Activated CD4-positive, CD25-positive, alpha-beta regulatory T cell treated with anti-CD3 and anti-CD28 coated beads, Interleukin-2, amount 50 U/mL, for 72 hours (primary cell): ENCODE data around the gene PLEKHB2.
"Not testable (repeated sequence)": the region's sequence is repeated elsewhere in the genome, so short reads cannot be mapped to it uniquely, and the experiment has no call there.

Experiments used
- DNase-seq: peaks from one replicate; pipeline ENCODE4 v3.0.0; 2021

PLEKHB2 gene

DNA sequence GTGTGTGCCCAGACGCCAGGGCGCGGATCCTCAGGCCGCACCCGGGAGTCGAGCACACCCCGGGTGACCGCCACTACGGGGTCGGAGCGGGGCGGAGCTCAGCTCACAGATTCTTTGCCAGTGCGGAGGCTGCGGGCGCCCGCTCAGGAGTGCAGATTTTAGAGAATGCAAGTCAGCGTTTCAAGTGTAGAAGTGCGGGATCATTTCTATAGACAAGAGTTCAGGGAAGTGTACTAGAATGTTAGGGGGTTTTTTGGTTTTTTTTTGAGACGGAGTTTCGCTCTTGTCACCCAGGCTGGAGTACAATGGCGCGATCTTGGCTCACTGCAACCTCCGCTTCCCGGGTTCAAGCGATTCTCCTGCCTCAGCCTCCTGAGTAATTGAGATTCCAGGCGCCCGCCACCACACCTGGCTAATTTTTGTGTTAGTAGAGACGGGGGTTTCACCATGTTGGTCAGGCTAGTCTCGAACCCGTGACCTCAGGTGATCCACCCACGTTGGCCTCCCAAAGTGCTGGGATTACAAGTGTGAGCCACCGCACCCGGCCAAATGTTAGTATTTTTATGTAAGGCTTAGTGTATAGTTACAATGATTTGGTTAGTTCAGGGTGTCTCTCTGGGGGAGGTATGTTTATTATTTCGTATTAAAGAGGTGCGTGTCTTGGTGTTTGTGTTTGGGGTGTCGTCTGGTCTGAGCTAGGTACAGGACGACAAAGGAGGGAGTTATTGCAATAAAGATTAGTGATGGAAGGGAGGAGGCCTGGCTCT lies 11.3 kb upstream of the PLEKHB2 start:
- DNase-seq: peak; percentile 38

DNA sequence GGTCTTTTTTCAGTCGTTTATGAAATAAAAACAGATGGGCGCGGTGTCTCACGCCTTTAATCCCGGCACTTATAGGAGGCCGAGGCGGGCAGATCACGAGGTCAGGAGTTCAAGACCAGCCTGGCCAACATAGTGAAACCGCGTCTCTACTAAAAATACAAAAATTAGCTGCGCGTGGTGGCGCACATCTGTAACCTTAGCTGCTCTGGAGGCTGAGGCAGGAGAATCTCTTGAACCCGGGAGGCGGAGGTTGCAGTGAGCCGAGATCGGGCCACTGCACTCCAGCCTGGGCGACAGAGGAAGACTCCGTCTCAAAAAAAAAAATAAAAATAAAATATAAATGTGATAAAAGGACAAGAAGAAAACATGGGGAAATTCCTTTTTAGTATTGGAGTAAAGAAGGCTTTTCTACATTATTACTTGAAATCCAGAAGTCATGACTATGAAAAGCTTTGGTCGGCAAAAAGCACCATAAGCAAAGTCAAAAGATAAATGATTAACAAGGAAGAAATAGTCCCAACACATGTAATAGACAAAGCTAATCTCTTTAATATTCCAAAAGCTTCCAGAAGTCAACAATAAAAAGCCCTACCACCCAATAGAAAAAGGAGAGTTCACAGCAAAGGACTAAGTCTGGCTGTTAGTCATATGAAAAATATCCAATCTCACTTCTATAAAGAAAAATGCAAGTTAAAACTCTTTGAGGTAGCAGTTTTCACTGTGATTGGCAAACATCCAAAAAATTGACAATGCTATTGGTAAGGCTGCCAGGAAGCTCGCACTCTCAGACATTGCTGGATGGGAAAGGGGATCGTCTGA lies 10.5 kb upstream of the PLEKHB2 start:
- DNase-seq: no peak

DNA sequence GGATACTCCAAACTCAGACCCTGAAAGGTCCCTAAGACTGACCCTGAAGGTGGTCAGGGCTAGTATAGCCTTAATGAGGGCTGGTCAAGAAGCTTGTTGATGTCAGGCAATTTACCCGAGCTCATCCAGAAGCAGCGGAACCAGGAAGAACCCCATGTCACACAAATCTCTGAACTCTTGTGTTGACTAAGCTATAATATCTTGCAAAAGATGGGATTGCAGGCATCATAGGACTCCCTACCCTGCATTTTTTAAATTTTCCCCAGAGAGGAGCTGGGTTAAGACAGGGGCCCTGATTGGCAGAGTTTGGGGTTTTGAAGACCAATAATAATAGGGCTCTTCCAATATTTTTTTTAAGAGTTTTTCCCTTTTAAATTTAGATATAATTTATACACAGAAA lies 2.0 kb upstream of the PLEKHB2 start:
- no peak for DNase-seq

DNA sequence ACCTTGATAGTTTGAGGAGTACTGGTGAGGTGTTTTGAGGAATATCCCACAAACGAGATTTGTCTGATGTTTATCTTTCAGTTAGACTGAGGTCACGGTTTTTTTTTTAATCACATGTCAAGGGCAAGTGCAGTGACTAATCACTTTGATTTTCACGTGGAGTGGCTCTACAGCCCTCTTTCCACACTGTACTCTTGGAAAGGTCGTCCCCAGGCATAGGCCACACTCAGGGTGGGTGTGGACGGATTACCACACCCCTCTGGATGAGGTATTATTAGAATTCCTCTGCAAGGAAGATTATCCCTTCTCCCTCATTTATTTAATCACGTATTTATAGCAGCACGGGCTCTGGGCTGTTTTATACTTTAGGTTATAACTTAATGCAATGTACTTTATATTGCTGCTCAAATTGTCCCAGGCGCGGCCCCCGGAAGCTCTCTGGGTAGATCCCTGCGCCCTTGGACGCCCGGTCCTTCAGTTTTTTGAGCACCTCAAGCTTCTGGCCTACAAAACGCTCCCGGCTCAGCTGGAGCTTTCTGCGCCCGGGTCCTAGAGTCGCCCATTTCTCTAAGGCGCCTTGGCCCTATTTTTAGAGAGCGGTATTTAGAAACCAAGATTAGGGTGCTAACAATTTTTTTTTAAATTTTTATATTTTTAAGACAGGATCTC lies 515 bp upstream of the PLEKHB2 start:
- DNase-seq: no peak

DNA sequence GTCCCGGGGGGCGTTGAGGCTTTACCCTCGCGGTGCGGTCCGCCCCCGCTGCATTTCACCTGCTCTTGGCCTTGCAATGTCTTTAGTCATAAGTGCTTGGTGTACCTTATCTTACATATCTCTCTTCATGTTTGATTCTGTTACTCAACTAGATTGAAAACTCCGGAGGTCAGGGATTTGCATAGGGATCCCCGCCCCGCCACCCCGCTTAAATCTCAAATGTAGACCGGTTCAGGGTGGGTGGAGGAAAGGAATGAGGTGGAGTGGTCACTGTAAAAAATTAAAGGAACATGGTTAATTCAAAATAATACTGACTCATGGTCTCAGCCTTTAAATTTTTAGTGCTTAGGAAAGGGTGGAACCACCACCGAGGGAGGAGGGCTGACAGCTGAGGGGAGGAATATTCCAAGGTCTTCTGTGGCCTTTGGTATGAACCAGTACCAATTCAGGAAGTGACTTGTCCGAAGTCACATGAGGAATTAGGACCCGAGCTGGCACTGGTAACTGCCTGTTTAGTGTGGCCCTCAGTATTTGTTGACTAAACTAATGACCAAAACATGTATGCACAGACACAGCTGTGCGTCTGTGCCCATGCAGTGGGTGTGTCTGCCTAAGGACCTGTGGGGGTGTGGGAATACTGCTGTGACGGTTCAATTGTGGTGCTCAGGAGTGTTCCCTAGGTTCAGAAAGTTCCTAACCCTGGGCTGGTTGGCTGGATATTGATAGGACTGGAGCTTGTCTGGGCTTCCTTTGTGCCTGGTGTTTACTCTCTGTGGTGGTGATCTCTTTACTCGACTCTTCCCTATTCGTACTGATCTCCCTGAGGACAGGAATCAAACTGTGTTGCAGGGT lies 1.0 kb downstream of the PLEKHB2 start:
- no peak for DNase-seq

DNA sequence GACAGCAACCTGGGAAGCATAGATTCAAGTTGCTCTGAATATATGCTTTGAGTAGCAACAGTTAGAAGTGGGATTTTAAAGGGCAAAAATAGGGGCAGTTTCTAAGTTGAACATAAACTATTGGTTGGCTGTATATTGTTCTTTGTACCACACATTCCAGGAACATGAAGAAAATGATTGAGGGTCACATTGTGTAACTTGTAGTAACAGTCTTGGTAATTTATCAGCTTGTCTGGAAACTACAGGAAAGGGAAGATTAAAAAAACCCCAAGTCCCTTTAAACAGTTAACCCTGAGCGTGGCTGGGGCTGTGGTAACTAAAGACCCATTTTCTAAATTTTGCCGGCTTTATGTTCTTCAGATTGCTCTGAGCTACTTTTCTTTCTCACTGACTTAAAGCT lies 7.4 kb downstream of the PLEKHB2 start:
- no peak for DNase-seq

DNA sequence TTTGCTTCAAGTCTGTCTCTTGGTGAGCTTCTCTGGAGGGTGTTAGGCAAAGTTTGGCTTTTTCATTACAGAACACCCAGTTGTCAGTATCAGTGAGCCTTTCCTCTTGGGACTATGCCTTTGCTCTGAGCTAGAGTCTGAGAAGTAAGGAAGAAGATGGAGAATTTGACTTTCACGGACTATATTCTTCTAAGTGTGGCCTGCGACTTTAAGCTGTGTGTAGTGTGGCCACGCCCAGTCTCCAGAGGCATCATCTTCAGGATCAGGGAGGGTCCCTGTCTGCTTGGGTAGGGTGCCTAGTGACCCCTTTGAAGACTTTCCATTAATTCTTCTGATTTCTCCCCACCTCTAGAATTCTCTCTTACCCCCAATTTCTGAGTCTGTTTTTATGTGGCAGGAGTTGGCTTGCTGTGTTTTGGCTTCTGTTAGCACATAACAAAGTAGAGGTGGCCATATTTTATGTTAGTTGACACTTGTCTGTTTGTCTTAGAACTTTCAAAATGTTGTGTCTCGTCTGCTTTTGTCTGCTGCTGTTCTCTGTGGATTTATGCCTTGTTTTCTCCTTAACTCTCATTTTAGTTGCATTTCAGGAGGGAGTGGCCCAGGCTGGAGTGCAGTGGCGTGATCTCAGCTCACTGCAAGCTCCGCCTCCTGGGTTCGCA lies 8.6 kb downstream of the PLEKHB2 start:
- DNase-seq: no peak

DNA sequence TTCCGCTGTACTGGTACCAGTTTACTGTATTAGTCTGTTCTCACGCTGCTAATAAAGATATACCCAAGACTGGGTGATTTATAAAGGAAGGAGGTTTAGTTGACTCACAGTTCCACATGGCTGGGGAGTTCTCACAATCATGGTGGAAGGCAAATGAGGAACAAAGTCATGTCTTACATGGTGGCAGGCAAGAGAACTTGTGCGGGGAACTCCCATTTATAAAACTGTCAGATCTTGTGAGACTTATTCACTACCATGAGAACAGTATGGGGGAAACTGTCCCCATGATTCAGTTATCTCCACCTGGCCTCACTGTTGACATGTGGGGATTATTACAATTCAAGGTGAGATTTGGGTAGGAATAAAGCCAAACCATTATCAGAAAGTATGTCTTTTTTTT lies 9.8 kb downstream of the PLEKHB2 start:
- not testable (repeated sequence) for DNase-seq

DNA sequence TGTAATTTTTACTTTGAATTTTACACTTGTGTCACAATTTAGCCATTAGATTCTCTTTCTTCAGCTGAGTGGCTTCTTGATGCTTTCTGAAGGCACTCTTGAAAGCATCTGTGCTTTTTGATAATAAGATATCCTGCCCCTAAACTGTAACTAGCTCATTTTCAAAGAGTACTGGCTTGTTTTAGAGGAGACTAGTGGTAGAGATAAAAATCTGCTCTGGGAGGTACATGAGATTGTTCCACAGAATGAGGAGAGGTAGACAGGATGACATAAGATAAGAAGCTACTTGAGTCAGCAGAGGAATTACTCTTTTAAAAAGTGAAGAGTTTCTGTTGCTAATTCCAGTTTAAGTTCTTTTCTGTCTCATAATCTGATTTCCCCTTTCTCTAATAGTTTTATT lies 10.6 kb downstream of the PLEKHB2 start:
- DNase-seq: no peak

DNA sequence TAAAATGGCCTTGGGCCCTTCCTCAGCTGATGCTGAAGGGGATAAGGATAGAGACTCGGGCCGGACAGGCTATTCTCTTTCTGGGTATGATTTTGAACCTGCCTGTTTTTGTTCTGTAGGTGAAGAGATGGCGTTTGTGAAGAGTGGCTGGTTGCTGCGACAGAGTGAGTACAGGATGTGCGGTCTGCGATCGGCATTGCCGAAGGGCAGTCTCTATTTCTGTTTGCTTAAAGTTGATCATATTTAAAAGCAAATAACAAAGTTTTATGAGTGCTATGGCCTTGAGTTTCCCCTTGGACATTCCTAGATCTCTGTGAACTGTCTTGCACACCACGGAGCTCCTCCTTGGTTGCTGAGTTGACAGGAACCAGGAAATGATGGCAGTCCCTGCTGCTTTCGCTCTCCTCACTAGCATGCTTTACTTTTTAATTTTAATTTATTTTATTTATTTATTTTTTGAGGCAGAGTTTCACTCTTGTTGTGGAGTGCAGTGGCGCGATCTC lies 15.7 kb downstream of the PLEKHB2 start:
- DNase-seq: no peak

DNA sequence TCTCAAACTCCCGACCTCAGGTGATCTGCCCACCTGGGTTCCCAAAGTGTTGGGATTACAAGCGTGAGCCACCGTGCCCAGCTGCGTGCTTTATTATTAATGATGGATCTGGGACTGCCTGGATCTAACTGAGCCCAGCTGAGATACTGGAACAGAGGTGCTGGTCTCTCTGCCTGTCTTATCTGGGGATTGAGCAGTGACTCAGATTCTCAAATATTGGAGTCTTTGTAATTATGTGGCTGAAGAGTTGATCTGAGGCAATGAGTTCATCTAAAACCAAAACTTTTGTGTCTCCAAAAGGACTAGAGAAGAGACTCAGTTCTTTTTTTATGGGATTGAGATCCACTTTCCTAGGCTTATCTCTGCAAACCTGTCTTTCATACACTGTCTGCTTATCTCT lies 16.3 kb downstream of the PLEKHB2 start:
- DNase-seq: no peak

DNA sequence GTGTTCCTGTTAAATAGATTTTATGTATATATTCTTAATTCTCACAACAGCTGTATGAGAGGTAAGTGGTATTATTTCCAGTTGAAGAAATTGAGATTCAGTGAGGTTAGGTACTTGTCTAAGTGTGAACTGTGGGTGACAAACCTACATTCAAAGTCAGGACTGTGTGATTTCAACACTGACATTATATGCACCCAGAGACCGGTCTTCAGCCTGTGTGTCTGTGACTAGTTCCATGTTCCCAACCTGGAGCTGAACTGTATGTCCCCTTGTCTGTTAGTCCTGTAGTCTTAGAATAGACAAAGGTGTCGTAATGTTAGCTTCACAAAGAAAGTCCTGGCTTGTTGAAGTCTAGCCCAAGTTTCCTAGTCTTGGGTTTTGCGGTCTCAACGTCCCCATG lies 17.4 kb downstream of the PLEKHB2 start:
- no peak for DNase-seq

DNA sequence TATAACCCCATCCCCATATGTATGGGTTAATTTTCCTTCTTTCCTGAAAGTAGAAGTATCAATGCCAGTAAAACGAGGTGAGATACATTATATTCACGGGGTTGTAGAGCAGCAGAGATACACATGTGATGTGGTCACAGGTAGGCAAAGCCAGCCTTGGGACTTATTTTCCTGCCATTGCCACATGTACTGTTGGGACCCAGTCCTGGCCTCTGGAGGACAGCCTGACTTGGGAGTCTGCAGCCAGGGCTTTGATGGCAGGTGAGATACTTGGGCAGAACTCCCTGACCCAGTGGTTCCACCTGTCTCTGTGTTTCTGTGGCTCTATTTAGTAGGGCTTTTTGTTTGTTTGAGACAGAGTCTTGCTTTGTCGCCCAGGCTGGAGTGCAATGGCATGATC lies 18.1 kb downstream of the PLEKHB2 start:
- no peak for DNase-seq

DNA sequence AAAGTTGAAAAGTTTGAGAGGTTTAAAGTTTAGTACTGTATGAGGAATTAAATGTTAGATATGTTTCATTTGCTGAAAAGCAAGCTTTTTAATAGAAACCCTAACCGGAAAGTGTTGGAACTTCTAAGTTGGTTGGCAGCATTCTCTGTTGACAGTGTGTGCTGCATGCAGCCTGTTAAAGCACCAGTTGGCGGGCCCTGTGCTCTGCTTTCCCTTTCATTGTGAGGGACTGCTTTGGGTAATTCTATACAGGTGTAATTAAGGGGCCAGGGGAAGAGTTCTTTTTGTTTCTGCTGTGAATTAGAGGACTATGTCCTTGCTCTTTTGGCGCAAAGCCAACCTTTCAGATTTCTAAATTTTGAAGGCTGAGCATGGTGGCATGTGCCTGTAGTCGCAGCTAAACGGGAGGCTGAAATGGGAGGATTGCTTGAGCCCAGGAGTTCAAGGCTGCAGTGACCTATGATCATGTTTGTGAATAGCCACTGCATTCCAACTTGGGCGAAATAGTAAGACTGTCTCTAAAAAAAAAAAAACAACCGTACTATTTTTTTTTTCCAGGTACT lies 20.1 kb downstream of the PLEKHB2 start:
- DNase-seq: no peak

DNA sequence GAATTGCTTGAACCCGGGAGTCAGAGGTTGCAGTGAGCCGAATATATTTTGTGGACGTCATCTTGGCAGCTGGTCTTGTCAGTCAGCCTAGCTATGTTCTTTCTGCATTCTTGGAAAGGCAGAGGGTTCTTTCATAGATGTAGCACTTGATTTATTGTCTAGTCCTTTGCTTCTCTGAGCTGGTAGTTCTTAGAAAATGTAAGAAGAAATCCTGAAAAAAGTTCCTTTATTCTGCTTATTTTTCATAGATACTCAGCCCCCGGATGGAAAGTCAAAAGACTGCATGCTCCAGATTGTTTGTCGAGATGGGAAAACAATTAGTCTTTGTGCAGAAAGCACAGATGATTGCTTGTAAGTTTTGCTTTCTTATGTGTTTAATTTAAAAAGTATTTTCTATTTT lies 21.3 kb downstream of the PLEKHB2 start:
- DNase-seq: no peak

DNA sequence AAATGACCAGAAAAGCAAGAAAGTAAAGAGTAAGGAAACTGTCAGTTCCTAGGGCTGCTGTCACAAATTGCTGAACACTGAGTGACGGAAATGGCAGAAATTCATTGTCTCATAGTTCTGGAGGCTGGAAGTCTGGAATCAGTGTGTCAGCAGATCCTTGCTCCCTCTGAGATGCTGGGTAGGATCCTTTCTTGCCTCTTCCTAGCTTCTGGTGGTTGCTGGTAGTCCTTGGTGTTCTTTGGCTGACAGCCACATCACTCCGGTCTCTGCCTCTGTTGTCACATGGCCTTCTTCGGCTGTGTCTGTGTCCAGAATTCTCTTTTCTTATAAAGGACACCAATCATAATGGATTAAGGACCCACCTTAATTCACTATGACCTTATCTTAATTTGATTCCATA lies 21.9 kb downstream of the PLEKHB2 start:
- no peak for DNase-seq

DNA sequence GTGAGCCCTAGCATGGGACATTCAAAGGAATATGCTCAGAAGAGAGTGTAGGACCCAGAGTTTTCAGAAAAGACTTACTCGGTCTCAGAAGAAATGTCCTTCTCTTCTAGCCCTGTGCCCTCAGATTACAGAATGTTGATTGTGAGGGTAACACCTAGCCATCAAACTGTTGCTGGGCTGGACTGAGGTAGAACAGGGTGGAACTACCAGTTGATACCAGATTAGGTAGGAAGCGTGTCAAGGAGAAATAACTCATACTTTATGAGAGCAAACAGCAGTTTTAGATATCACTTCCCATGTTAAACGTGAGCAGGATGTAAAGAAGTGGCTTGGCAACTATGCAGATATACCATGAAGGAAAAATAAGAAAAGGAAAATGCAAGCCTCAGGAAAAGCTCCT lies 22.8 kb downstream of the PLEKHB2 start:
- no peak for DNase-seq

DNA sequence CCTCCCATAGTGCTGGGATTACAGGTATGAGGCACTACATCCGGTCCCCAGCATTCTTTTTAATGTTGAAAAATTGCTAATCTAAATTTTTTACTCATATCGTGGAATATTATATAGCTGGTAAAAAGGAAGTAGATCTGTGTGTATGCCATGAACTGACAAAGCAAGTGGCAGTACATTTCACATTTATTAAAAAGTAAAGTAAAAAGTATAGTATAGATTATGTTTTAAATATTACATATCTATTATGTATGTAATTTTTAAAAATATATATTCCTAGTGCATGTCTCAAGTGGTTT lies 25.1 kb downstream of the PLEKHB2 start:
- DNase-seq: no peak

DNA sequence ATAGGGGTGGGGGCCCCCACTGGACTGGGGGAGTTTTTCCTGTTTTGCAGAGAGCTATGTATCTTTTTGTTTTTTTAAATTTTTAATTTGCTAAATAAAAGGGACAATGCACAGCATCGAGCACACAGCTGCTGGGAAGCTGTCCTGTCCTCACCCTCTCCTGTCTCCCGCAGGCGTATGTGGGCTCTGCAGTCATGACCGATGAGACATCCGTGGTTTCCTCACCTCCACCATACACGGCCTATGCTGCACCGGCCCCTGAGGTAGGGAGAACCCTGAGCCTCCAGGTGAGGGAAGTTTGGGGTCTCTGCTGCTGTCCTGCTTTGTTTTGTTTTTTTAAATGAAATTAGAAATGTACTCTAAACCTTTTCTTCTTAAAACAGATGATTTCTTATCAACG lies 27.6 kb downstream of the PLEKHB2 start:
- DNase-seq: no peak

DNA sequence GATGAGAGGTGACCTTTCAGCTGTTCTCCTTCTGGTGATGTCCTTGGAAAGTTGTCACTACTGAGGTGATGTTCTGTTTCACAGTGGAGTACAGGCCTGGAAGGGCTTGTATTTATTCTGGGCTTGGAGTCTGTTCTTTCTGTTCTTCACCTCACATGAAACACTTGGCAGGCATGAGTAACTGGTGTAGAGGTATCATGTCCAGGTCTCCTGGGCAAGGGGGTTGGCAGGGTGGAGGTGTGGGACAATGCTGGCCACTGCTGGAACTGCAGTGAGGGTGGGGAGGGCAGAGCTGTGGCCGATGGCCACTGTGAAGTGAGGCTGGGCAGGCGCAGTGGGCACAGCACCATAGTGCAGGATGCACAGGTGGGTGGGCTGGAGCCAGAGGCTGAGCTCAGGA lies 35.4 kb downstream of the PLEKHB2 start:
- DNase-seq: no peak

DNA sequence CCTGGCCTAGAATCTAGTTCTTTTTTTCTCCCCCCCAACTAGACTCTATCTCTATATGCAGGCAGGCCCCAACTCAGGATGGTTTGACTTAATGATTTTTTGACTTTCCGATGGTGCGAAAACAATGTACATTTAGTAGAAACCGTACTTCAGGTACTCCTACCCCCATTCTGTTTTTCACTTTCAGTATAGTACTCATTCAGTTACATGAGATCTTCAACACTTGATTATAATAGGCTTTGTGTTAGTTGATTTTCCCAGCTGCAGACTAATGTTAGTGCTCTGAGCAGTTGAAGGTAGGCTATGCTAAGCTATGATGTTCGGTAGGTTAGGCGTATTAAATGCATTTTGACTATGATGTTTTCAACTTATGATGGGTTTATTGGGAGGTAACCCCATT lies 37.7 kb downstream of the PLEKHB2 start:
- DNase-seq: no peak

DNA sequence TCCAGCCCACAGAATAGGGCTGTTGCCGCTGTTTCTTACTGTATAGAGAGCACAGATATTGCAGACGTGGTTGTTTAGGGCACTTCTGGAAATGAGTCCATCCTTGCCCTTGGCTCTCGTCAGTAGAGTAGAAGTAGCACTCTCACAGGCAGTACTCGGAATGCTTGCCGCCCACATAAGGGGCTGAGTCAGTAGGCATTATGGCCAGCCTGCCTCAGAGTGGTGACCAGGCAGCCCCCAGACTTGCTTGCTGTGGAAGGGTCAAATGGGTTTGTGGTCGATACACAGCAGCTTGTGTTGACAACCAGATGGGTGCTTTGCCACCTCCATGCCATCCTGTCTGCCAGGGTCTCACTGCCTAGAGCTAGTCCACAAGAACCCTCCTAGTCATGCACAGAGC lies 38.7 kb downstream of the PLEKHB2 start:
- DNase-seq: no peak
